ENCODE measurements around the gene FBXO31.

Gene FBXO31

DNA sequence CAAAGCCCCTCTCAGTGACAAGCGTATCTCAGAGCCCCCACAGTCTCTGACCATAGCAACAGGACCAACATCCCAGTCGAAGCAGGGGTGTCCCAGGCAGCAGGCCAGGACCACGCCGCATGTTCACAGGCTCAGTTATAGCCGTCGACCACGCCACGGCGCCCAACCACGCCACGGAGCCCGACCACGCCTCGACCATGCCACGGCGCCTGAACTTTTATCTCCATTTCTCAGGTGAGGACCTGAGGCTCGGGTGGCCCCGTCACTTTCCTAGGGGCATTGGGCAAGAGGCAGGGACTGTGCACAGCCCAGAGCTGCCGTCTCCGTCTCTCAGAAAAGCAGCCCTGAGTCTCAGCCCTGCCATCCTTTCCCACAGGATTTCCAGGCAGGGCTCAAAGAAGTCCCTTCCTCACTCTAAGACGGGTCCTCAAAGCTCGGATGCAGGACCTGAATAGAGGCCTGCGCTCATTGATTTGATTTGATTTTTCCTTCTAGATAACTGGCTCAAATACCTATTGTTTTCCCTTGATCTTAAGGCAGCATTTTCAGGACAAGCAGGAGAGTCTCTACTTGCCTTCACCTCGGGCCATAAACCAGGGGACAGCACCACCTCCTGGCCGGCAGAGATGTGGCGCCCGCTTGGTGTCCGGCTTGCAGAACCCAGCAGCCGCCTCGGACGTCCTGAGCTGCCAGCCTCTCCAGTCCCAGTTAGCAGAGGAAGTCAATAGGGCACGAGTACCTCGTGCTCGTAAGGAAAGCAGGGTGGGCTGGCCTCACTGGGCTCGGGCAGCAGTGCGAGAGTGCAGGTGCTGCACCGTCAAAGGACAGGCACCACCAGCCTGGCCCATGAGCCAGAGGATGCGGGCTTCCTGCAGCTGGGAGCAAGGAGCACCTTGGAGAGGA, 105.1 kb downstream of the FBXO31 start:
- no peak for DNase-seq (ENCODE audit: low read depth)
